Parathyroid adenoma (tissue), 2 donors: ENCODE results near the gene ADGRV1.

Experiments
- H2AFZ ChIP-seq: fragments of 300-600 bp; sonication (generic); one replicate; pipeline ENCODE4 v1.7.0; 2017; ENCODE audit warnings: antibody characterized with exemption, mild to moderate bottlenecking
- H3K27ac ChIP-seq: fragments of 300-600 bp; sonication (generic); one replicate; pipeline ENCODE4 v1.7.0; 2017
- H3K27me3 ChIP-seq: fragments of 300-600 bp; sonication (generic); one replicate; pipeline ENCODE4 v1.7.0; 2017; ENCODE audit warnings: low read length; ENCODE audit not compliant: control insufficient read depth, insufficient read depth
- H3K36me3 ChIP-seq: fragments of 300-600 bp; sonication (generic); one replicate; pipeline ENCODE4 v1.7.0; 2017; ENCODE audit warnings: low read length; ENCODE audit not compliant: control insufficient read depth, insufficient read depth
- H3K4me1 ChIP-seq: fragments of 300-600 bp; sonication (generic); one replicate; pipeline ENCODE4 v1.7.0; 2017; ENCODE audit warnings: control low read depth
- H3K4me2 ChIP-seq: fragments of 300-600 bp; sonication (generic); one replicate; pipeline ENCODE4 v1.7.0; 2017; ENCODE audit warnings: low read length
- H3K4me3 ChIP-seq: fragments of 300-600 bp; sonication (generic); one replicate; pipeline ENCODE4 v1.7.0; 2017; ENCODE audit warnings: low read depth, low read length
- H3K79me2 ChIP-seq: fragments of 300-600 bp; sonication (generic); one replicate; pipeline ENCODE4 v1.7.0; 2017; ENCODE audit warnings: control low read depth
- H3K9ac ChIP-seq: fragments of 300-600 bp; sonication (generic); one replicate; pipeline ENCODE4 v1.7.0; 2017; ENCODE audit warnings: mild to moderate bottlenecking
- H3K9me3 ChIP-seq: fragments of 300-600 bp; sonication (generic); one replicate; pipeline ENCODE4 v1.7.0; 2017; ENCODE audit warnings: low read length; ENCODE audit not compliant: control insufficient read depth
- CTCF ChIP-seq: fragments of 300-600 bp; sonication (generic); IDR thresholded peaks from one replicate; pipeline ENCODE4 v1.7.0; 2017; ENCODE audit warnings: antibody characterized with exemption, mild to moderate bottlenecking
- donor health status: primary hyperparathyroidism.

The ADGRV1 gene

GRCh38 chr5:90626493-90626892, 67.9 kb downstream of the ADGRV1 start:
- Histone ChIP-seq H3K9me3 (no peaks in the 10 kb centered on the region), H2AFZ (no peak overlapping the region), H3K9ac (no peak overlapping the region), H3K27me3 (no peaks in the 10 kb centered on the region), H3K36me3 (no peaks in the 10 kb centered on the region), H3K27ac (no peak overlapping the region), H3K4me3 (no peak overlapping the region), H3K4me1 (no peaks in the 10 kb centered on the region), H3K79me2 (no peaks in the 10 kb centered on the region), H3K4me2 (no peak overlapping the region)
- no peak for TF ChIP-seq CTCF

- H3K4me1 ChIP-seq: no peaks in the 10 kb centered on the region
- TF ChIP-seq CTCF: no peak
- H3K9ac ChIP-seq: no peak overlapping the region
- no peak overlapping the region for H3K4me3 ChIP-seq
- no peaks in the 10 kb centered on the region for H3K9me3 ChIP-seq
- no peaks in the 10 kb centered on the region for H3K36me3 ChIP-seq
- H3K79me2 ChIP-seq: no peaks in the 10 kb centered on the region
- H3K4me2 ChIP-seq: no peak overlapping the region
- no peak overlapping the region for H3K27ac ChIP-seq
- no peak overlapping the region for H2AFZ ChIP-seq
- no peaks in the 10 kb centered on the region for H3K27me3 ChIP-seq
Observed at GRCh38 chr5:90628492-90628891, 69.9 kb downstream of the ADGRV1 start.

GRCh38 chr5:90632791-90633190, 74.2 kb downstream of the ADGRV1 start:
- no peaks in the 10 kb centered on the region for H3K79me2 ChIP-seq
- no peak overlapping the region for H3K9ac ChIP-seq
- H3K4me1 ChIP-seq: no peaks in the 10 kb centered on the region
- no peaks in the 10 kb centered on the region for H3K36me3 ChIP-seq
- no peaks in the 10 kb centered on the region for H3K27me3 ChIP-seq
- H3K9me3 ChIP-seq: no peaks in the 10 kb centered on the region
- H2AFZ ChIP-seq: no peak overlapping the region
- no peak overlapping the region for H3K27ac ChIP-seq
- no peak overlapping the region for H3K4me3 ChIP-seq
- no peak overlapping the region for H3K4me2 ChIP-seq
- TF ChIP-seq CTCF: no peak

GRCh38 chr5:90636948-90637347, 78.4 kb downstream of the ADGRV1 start:
- H3K9me3 ChIP-seq: no peaks in the 10 kb centered on the region
- no peak overlapping the region for H2AFZ ChIP-seq
- H3K79me2 ChIP-seq: no peaks in the 10 kb centered on the region
- H3K27ac ChIP-seq: no peak overlapping the region
- no peaks in the 10 kb centered on the region for H3K27me3 ChIP-seq
- H3K36me3 ChIP-seq: no peaks in the 10 kb centered on the region
- H3K4me2 ChIP-seq: no peak overlapping the region
- no peak overlapping the region for H3K4me3 ChIP-seq
- TF ChIP-seq CTCF: no peak
- no peak overlapping the region for H3K9ac ChIP-seq
- no peaks in the 10 kb centered on the region for H3K4me1 ChIP-seq

- H3K9me3 ChIP-seq: no peaks in the 10 kb centered on the region
- no peaks in the 10 kb centered on the region for H3K36me3 ChIP-seq
- no peak overlapping the region for H3K9ac ChIP-seq
- H3K79me2 ChIP-seq: no peaks in the 10 kb centered on the region
- no peak for TF ChIP-seq CTCF
- no peak overlapping the region for H3K4me2 ChIP-seq
- H3K4me1 ChIP-seq: no peaks in the 10 kb centered on the region
- no peak overlapping the region for H3K4me3 ChIP-seq
- H3K27ac ChIP-seq: no peak overlapping the region
- H2AFZ ChIP-seq: no peak overlapping the region
- no peaks in the 10 kb centered on the region for H3K27me3 ChIP-seq
Observed at GRCh38 chr5:90637731-90638130, 79.1 kb downstream of the ADGRV1 start.
